GM12865 (cell line): ENCODE results near the gene COX6B1.

Experiments
- DNase-seq: peaks from one replicate; pipeline ENCODE4 v3.0.0; 2010; ENCODE audit warnings: low read depth
- H3K4me3 ChIP-seq: 2 replicates; pipeline ENCODE4 v1.5.1; 2011; ENCODE audit warnings: mild to moderate bottlenecking, low read depth, low read length, control low read depth
- TF ChIP-seq, protein P1 (sequence below): IDR thresholded peaks from 2 replicates; pipeline ENCODE4 v1.5.1; 2011; ENCODE audit warnings: low read length, control low read depth, low read depth, inconsistent platforms; ENCODE audit not compliant: insufficient read depth; ENCODE audit errors: missing control alignments

The COX6B1 gene

DNA sequence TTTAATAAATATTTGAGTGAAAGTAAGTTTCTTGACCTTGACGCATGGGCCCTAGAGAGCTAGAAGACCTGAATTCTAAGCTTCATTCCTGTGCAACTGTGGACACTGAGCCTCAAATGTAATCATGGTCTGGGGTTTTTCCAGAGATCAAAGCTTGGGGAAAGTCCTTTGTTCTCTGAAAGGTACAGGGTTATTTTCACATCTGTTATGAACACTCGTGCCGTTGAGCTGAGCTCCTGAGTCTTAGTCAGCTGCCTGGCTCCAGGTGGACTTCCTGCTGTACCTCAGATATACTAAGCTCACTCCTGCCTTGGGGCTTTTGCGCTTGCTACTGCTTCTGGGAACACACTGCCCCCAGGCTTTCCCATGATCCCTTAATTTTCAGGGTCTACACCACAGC lies 48.7 kb downstream of the COX6B1 start:
- TF ChIP-seq, protein P1, sequence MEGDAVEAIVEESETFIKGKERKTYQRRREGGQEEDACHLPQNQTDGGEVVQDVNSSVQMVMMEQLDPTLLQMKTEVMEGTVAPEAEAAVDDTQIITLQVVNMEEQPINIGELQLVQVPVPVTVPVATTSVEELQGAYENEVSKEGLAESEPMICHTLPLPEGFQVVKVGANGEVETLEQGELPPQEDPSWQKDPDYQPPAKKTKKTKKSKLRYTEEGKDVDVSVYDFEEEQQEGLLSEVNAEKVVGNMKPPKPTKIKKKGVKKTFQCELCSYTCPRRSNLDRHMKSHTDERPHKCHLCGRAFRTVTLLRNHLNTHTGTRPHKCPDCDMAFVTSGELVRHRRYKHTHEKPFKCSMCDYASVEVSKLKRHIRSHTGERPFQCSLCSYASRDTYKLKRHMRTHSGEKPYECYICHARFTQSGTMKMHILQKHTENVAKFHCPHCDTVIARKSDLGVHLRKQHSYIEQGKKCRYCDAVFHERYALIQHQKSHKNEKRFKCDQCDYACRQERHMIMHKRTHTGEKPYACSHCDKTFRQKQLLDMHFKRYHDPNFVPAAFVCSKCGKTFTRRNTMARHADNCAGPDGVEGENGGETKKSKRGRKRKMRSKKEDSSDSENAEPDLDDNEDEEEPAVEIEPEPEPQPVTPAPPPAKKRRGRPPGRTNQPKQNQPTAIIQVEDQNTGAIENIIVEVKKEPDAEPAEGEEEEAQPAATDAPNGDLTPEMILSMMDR: no peak
- peak; percentile 87 for DNase-seq
- H3K4me3 ChIP-seq: no peak overlapping the region

DNA sequence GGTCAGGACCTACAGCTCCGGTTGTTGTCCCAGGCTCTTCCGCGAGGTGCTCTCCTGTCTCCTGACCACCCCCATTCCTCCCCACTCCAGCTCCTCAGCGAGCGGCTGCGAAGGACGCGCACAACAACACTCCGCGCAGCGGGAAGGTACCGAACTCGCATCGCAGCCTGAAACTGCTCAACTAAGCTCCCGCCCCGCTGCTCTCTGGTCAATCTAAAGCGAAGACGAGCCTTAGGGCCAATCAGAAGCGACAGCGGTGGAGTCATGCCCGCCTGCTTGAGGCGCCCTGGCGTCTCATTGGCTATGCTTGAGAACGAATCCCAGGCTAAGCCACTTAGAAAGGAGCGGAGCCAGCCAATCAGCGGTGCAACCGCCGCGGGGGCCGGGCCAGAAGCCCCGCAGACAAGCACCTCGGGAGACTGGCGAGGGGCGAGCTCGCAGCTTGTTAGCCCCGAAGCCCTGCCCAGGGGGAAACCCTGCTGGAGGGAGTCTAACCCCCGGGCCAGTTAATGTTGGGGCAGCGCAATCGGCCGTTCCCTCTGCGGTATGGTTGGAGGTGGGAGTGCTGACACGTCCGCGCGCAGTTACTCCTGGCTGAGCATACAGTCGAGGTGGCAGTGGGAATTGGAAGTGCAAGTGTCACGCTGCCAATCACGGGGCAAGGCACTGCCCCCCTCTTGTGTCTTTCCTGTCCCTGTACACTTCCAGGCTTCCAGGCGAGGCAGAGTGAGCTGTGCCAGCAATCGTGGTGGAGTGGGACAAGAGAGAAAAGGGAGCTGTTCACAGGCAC lies 54.3 kb downstream of the COX6B1 start:
- H3K4me3 ChIP-seq: peak overlapping the region; percentile 77
- TF ChIP-seq, protein P1: no peak
- DNase-seq: peak; percentile 100

DNA sequence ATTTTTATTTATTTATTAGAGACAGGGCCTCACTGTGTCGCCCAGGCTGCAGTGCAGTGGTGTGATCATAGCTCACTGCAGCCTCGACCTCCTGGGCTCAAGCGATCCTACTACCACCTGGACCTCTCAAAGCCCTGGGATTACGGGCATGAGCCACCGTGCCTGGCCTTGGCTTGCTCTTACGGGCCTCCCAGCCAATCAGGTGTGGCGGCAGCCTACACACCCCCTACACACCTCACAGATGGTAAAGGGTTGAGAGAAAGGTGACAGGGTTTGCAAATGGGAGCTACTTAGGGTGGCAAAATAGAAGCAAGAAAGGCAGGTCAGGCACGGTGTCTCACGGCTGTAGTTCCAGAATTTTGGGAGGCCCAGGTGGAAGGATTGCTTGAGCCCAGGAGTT lies 55.2 kb downstream of the COX6B1 start:
- no peak overlapping the region for H3K4me3 ChIP-seq
- TF ChIP-seq, protein P1: no peak
- no peak for DNase-seq

DNA sequence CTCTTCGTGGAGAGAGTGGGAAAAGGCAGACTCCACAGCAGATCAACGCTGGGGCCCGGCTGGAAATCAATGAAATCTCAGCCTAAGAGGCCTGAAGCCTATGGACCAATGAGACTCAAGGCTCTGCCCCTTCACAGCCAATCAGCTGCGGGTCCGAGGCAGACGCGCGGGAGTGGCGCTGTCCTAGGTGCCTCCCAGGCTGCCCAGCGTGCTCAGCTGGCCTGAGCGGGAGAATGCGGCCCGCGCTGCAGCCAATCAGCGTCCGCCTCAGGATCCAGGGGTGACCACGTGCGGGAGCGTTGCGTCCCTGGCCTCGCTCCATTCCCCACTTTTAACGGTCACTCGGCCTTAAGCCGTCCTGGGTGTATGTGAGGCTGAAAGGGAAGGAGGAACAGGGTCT lies 56.1 kb downstream of the COX6B1 start, which contains the start of gene ZBTB32:
Gene ZBTB32 (plus strand): TSS at position 341 of the 400 bp plus-strand sequence. CDS start 10,069 bp downstream, outside the sequence.
- no peak within 1 kb of the TSS for H3K4me3 ChIP-seq
- DNase-seq: no peak
- TF ChIP-seq, protein P1: no peak
